Superior temporal gyrus (tissue), 1 donor: ENCODE results near the gene ABCF3.

Experiments used
- DNase-seq: peaks from one replicate; pipeline ENCODE4 v3.0.0-alpha.2; 2016; ENCODE audit errors: extremely low spot score

Gene ABCF3

GRCh38 chr3:184185461-184186183 lies 377 bp upstream of the ABCF3 start:
- DNase-seq: peak; percentile 99

- no peak for DNase-seq
Observed at GRCh38 chr3:184186902-184187207, 856 bp downstream of the ABCF3 start.

GRCh38 chr3:184188080-184188479 lies 2.1 kb downstream of the ABCF3 start:
- no peak for DNase-seq

GRCh38 chr3:184189421-184189820 lies 3.4 kb downstream of the ABCF3 start:
- DNase-seq: no peak

GRCh38 chr3:184192889-184193288 lies 6.9 kb downstream of the ABCF3 start:
- DNase-seq: no peak

GRCh38 chr3:184193991-184194539 lies 8.1 kb downstream of the ABCF3 start:
- no peak for DNase-seq

- DNase-seq: no peak
Observed at GRCh38 chr3:184196536-184196935, 10.5 kb downstream of the ABCF3 start.

GRCh38 chr3:184198509-184198908 lies 12.5 kb downstream of the ABCF3 start:
- DNase-seq: no peak

- DNase-seq: no peak
Observed at GRCh38 chr3:184200825-184201224, 14.8 kb downstream of the ABCF3 start.

GRCh38 chr3:184203526-184203925 lies 17.5 kb downstream of the ABCF3 start:
- DNase-seq: no peak

GRCh38 chr3:184209146-184209923 lies 23.3 kb downstream of the ABCF3 start:
- DNase-seq: no peak

GRCh38 chr3:184211297-184211696 lies 25.3 kb downstream of the ABCF3 start:
- no peak for DNase-seq

- no peak for DNase-seq
Observed at GRCh38 chr3:184211718-184212117, 25.7 kb downstream of the ABCF3 start.

- no peak for DNase-seq
Observed at GRCh38 chr3:184218814-184219213, 32.8 kb downstream of the ABCF3 start.

- no peak for DNase-seq
Observed at GRCh38 chr3:184222521-184222920, 36.5 kb downstream of the ABCF3 start.

GRCh38 chr3:184223946-184224345 lies 37.9 kb downstream of the ABCF3 start:
- no peak for DNase-seq

GRCh38 chr3:184227481-184227935 lies 41.5 kb downstream of the ABCF3 start:
- DNase-seq: no peak

GRCh38 chr3:184228376-184229137 lies 42.6 kb downstream of the ABCF3 start:
- no peak for DNase-seq

- DNase-seq: peak; percentile 30
Observed at GRCh38 chr3:184229394-184230080, 43.5 kb downstream of the ABCF3 start, which contains the start of gene VWA5B2. Gene VWA5B2, plus strand, starts transcription at chr3:184229585. Its CDS starts 944 bp downstream, at chr3:184230529.

- no peak for DNase-seq
Observed at GRCh38 chr3:184230081-184230602, 44.1 kb downstream of the ABCF3 start.
